ENCODE results near the gene PPP1R14B.

Gene PPP1R14B

DNA sequence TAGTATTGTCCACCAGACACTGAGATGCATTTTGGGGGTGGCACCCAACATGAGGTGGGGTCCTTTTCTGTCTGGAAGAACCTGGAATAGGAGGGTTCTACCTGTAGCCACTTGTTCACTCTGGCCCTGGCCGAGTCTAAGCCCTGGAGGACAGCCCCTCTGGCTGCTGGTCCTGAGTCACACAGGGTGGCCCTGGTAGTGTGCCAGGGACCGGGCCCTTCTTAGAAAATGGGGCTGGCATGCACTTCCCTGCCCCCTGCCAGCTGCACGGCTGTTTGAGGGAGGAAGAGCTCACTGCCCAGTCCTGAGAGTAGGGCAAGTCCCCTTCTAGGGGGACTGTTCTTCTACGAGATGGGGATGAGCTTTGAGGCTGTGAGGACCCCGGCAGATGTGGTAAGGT is 6.7 kb upstream of the PPP1R14B start:
- H3K27me3 ChIP-seq (replicated peaks; ENCODE audit: insufficient read depth, low read length) = peaks cover 5% of the 10 kb centered on the region; the same call in 1 of the 2 replicates
- H3K36me3 ChIP-seq (replicated peaks; ENCODE audit: insufficient read depth, low read length) = no peaks in the 10 kb centered on the region
- H3K9ac ChIP-seq (ENCODE audit: low read length) = no peak overlapping the region
- no peak for DNase-seq
- H4K20me1 ChIP-seq (ENCODE audit: insufficient read depth, low read length) = no peaks in the 10 kb centered on the region
- H3F3A ChIP-seq (ENCODE audit: insufficient read depth, low read length) = no peaks in the 10 kb centered on the region
- TF ChIP-seq EZH2phosphoT487 (IDR thresholded peaks at IDR 0.05; ENCODE audit: low read length) (no peak), EZH2 (optimal IDR thresholded peaks at IDR 0.05; ENCODE audit: low read depth, low read length) (no peak)
- TF ChIP-seq, protein P1, sequence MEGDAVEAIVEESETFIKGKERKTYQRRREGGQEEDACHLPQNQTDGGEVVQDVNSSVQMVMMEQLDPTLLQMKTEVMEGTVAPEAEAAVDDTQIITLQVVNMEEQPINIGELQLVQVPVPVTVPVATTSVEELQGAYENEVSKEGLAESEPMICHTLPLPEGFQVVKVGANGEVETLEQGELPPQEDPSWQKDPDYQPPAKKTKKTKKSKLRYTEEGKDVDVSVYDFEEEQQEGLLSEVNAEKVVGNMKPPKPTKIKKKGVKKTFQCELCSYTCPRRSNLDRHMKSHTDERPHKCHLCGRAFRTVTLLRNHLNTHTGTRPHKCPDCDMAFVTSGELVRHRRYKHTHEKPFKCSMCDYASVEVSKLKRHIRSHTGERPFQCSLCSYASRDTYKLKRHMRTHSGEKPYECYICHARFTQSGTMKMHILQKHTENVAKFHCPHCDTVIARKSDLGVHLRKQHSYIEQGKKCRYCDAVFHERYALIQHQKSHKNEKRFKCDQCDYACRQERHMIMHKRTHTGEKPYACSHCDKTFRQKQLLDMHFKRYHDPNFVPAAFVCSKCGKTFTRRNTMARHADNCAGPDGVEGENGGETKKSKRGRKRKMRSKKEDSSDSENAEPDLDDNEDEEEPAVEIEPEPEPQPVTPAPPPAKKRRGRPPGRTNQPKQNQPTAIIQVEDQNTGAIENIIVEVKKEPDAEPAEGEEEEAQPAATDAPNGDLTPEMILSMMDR (IDR thresholded peaks at IDR 0.05; ENCODE audit: low read length) = no peak
- H3K27ac ChIP-seq (ENCODE audit: low read length) = no peak overlapping the region
- no peaks in the 10 kb centered on the region; the same call in 1 of the 2 replicates for H3K4me1 ChIP-seq (ENCODE audit: low read length)
- no peak overlapping the region for H3K4me3 ChIP-seq (ENCODE audit: low read length)
- H3K9me3 ChIP-seq (replicated peaks; ENCODE audit: insufficient read depth, low read length) = no peaks in the 10 kb centered on the region
- no peaks in the 10 kb centered on the region for H3K9me2 ChIP-seq (replicated peaks; ENCODE audit: insufficient read depth, low read length)
- no peak overlapping the region for H2AFZ ChIP-seq (ENCODE audit: low read length)
- peaks cover 9% of the 10 kb centered on the region for H3K79me2 ChIP-seq (ENCODE audit: low read length)
- H3K4me2 ChIP-seq (ENCODE audit: low read depth, low read length) = no peak overlapping the region

- no peak overlapping the region for H3K9ac ChIP-seq (ENCODE audit: low read length)
- H3K4me3 ChIP-seq (ENCODE audit: low read length) = no peak overlapping the region
- H3K79me2 ChIP-seq (ENCODE audit: low read length) = peaks cover 9% of the 10 kb centered on the region
- no peak overlapping the region for H3K27ac ChIP-seq (ENCODE audit: low read length)
- H3K4me1 ChIP-seq (ENCODE audit: low read length) = no peaks in the 10 kb centered on the region; the same call in 1 of the 2 replicates
- H3K9me3 ChIP-seq (replicated peaks; ENCODE audit: insufficient read depth, low read length) = no peaks in the 10 kb centered on the region
- H2AFZ ChIP-seq (ENCODE audit: low read length) = no peak overlapping the region
- no peak for DNase-seq
- no peaks in the 10 kb centered on the region for H4K20me1 ChIP-seq (ENCODE audit: insufficient read depth, low read length)
- no peak overlapping the region; the same call in 1 of the 2 replicates for H3K4me2 ChIP-seq (ENCODE audit: low read depth, low read length)
- peaks cover 5% of the 10 kb centered on the region; the same call in 1 of the 2 replicates for H3K27me3 ChIP-seq (replicated peaks; ENCODE audit: insufficient read depth, low read length)
- H3F3A ChIP-seq (ENCODE audit: insufficient read depth, low read length) = no peaks in the 10 kb centered on the region
- H3K36me3 ChIP-seq (replicated peaks; ENCODE audit: insufficient read depth, low read length) = no peaks in the 10 kb centered on the region
- no peaks in the 10 kb centered on the region for H3K9me2 ChIP-seq (replicated peaks; ENCODE audit: insufficient read depth, low read length)
- TF ChIP-seq EZH2phosphoT487 (IDR thresholded peaks at IDR 0.05; ENCODE audit: low read length) (no peak), EZH2 (optimal IDR thresholded peaks at IDR 0.05; ENCODE audit: low read depth, low read length) (no peak)
- TF ChIP-seq, protein P1 (IDR thresholded peaks at IDR 0.05; ENCODE audit: low read length) = no peak
Observed at GRCh38 chr11:64253043-64253442, 6.3 kb upstream of the PPP1R14B start.

DNA sequence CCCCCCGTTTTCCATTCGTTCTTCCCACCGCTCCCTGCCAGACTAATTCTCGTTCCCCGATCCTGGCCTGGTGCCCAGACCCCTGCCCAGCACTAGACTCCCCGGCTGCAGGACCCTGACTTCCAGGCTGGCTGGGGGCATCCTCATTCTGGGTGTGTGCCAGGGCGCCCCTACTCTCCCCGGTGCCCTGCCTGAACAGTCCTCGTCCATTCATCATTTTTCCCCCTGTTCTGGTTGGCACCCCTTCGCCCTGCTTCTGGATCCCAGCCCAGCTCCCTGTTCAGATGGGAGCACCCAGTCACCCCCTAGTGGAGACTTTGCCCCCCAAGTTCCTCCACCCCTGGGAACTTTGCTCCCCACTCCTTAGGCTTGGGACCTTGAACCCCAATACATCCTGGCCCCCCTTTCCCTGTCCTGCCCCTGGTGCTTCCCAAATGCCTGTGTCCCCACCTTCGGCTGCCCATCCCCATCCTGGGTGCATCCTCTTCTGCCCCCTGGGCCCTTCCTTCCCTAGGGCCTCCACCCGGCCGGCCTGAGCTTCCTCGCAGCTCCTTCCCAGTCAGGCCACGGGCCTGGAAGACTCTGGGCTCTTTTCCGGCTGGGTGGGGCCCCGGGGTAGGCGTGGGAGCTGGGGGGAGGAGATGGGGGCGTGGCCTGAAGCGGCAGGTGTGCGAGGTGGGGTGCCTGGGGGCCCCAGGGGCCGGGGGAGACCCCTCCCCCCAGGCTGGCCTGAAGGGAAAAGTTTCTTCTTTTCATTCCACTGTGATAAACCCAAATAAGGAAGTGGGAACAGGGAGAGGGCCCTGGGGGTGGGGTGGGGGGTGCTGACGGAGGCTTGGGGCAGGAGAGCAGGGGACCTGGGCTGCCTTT is 5.5 kb upstream of the PPP1R14B start:
- no peak for TF ChIP-seq EZH2phosphoT487 (IDR thresholded peaks at IDR 0.05; ENCODE audit: low read length)
- TF ChIP-seq, protein P1 (IDR thresholded peaks at IDR 0.05; ENCODE audit: low read length) = peak; percentile 55
- TF ChIP-seq EZH2 (optimal IDR thresholded peaks at IDR 0.05; ENCODE audit: low read depth, low read length) = no peak
- H3K4me3 ChIP-seq (ENCODE audit: low read length) = peak overlapping the region; percentile 83
- H4K20me1 ChIP-seq (ENCODE audit: insufficient read depth, low read length) = no peaks in the 10 kb centered on the region
- H3K79me2 ChIP-seq (ENCODE audit: low read length) = peaks cover 9% of the 10 kb centered on the region
- H3K9me3 ChIP-seq (replicated peaks; ENCODE audit: insufficient read depth, low read length) = no peaks in the 10 kb centered on the region
- no peak overlapping the region for H3K27ac ChIP-seq (ENCODE audit: low read length)
- H3K4me2 ChIP-seq (ENCODE audit: low read depth, low read length) = peak overlapping the region; percentile 100
- peak overlapping the region; percentile 84 for H2AFZ ChIP-seq (ENCODE audit: low read length)
- no peaks in the 10 kb centered on the region; the same call in 1 of the 2 replicates for H3K4me1 ChIP-seq (ENCODE audit: low read length)
- H3K36me3 ChIP-seq (replicated peaks; ENCODE audit: insufficient read depth, low read length) = no peaks in the 10 kb centered on the region
- H3K9me2 ChIP-seq (replicated peaks; ENCODE audit: insufficient read depth, low read length) = no peaks in the 10 kb centered on the region
- H3F3A ChIP-seq (ENCODE audit: insufficient read depth, low read length) = no peaks in the 10 kb centered on the region
- DNase-seq = no peak
- peak overlapping the region; percentile 69; the same call in 1 of the 2 replicates for H3K9ac ChIP-seq (ENCODE audit: low read length)
- peaks cover 5% of the 10 kb centered on the region; the same call in 1 of the 2 replicates for H3K27me3 ChIP-seq (replicated peaks; ENCODE audit: insufficient read depth, low read length)

Measured in MM.1S (cell line).